Embryonic facial prominence (tissue), 1 donor: ENCODE measurements around the gene CHST12.
"Not testable (repeated sequence)": the region's sequence is repeated elsewhere in the genome, so short reads cannot be mapped to it uniquely, and the experiment has no call there.

Source experiments
- DNase-seq: peaks from one replicate; pipeline ENCODE4 v3.0.0-alpha.2; 2016; ENCODE audit errors: extremely low spot score

CHST12 gene

DNA sequence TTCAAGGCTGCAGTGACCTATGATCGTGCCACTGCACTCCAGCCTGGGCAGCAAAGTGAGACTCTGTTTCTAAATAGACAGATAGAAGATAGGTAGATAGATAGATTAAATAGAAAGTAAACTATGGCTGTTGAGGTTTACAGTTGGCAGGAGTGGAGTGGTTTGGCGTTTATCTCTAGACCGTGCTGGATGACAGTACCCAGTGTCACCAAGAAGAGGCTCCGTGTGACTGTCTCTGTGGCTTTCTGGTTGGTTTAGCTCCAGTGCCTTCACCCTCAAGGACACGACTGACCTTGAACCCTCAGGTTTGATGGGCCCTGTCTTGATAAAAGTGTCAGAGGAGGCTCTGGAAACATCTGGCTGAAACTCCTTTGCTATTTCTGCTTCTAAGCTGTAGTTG, 31.7 kb downstream of the CHST12 start:
- no peak for DNase-seq

DNA sequence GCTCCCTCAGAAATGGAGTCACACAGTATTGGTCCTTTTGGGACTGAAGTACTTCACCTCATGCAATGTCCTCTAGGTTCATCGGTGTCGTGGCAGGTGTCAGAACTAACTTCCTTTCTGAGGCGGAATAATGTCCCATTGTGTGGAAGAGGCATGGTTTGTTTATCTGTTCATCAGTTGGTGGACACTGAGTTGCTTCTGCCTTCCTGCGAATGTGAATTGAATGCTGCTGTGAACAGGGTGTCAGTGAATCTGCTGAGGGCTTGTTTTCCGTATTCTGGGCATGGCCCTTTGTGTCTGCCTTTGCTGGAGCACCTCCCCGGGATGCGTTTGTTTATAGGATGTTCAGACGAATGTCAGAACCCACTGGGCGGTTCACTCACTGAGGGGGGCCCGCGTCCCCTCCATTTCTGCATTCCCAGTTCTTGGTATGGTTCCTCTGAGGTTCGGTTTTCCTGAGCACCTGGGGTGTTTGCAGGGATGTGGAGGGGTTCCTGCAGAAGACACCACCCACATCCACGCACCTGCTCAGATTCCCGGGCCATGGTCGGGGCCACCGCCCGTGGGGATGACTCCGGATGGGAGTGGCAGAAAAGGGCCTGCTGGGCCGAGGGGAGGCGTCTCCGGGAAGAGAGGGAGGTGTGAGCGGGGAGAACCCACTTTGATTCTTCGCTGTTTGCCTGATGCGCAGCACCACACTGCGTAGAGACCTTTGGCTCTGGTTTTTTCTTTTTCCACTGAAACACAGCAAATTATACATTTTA, 33.1 kb downstream of the CHST12 start:
- DNase-seq = no peak

DNA sequence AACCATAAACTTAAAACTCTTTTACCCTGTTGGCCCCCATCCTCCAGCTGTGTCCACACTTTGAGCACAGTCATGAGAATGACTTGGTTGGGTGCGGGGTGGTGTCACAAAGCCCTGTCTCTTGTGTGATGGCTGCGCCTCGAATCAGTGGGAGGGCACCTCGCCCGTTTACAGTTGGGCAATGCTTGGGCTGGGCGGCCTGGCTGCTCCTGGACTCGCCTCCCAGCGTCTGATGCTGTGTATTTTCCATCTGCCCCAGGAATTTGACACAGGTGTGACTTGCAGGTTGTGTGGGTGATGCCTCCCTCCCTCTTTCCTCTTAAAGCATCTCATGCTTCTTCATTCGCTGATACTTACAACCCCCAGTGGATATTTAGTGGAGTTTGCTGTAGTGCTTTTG, 33.7 kb downstream of the CHST12 start:
- no peak for DNase-seq

DNA sequence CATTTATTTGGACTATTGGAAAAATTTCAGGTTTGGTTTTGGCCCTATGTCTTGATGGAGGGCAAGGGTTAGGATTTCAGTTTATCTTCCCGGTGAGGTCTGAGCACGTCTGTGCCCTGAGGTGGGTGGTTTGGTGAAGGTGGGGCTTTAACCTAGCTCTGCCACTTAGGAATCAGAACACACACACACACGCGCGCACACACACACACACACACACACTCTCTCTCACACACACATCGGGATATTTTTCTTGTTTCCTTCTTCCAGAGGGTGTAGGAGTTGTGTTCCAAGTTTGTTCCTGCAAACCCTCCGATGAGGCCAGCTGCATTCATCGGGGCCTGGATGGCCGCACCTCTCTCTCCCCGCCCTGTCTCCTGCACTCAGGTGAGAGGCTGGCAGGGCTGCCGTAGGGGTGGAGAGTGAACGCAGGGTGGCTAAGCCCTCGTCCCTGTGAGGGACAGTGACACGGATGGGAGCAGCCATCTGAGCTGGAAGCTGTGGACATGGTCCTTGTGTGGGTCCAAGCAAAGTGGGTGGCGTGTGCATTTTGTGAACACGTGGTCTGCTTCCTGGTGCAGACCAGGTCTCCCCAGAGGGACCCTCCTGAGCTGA, 34.2 kb downstream of the CHST12 start:
- DNase-seq = no peak

DNA sequence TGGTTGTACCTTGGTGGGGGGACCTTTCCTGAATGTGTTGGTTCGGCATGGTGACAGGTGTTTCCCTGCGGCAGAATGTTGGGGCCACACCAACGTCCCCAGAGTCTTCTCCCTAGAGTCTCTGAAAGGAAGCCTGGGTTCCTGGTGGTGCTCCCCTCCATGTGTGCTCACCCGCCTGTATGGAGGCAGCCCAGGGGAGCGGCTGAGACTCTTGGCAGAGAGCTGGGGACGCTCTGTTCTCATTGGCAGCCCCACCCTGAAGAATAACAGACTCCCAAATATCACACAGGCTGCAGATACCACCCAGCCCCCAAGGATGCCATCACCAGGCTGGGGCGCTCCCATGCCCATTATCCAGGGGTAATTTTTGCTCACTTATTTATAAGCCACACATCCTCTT, 34.8 kb downstream of the CHST12 start:
- no peak for DNase-seq

DNA sequence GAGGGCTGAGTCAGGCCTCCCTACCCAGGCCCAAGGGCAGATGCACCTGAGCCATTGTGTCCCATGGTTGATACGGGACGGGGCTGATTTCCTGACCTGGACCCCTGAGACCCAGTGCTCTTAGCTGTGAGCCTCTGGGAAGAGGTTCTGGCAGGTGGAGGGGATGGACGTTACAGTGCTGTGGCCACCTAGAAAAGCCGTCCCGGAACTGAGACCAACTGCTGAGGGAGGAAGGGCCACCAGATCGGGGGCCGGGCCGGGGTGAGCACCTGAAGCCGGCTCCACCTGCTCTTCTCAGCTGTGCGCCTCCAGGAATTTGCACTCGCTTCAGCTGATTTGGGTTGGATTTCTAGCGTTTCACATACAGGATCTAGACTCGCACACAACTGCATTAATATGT, 35.4 kb downstream of the CHST12 start:
- DNase-seq = no peak

DNA sequence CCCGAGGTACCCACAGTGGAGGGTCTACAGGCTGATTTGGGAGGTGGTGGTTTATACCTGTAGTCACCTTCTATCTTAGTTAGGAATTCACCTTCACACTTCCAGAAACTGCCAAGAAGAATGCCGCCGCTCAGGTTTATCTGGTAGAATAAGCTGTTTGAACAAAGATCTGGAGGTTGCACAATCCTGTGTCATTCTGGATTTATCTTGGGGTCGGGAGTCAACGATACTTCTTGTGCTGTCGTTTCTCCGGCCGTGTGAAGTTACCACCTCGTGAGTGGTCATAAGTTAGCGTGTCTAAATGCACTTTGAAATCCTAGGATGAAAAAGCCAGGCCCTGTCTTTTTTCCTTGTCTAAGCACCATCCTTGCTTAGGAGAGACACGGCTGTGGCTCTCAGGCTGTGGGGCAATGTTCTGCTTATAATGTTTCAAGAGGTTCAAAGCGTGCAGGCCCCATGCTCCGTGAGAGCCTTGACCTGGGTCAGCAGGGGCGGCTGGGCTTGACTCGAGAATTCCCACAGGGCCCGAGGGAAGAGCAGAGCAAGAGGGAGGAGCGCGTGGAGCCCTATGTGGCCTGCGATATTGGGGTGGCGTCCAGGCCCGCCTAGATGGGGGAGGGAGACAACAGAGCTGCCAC, 37.3 kb downstream of the CHST12 start:
- DNase-seq = peak; percentile 46

DNA sequence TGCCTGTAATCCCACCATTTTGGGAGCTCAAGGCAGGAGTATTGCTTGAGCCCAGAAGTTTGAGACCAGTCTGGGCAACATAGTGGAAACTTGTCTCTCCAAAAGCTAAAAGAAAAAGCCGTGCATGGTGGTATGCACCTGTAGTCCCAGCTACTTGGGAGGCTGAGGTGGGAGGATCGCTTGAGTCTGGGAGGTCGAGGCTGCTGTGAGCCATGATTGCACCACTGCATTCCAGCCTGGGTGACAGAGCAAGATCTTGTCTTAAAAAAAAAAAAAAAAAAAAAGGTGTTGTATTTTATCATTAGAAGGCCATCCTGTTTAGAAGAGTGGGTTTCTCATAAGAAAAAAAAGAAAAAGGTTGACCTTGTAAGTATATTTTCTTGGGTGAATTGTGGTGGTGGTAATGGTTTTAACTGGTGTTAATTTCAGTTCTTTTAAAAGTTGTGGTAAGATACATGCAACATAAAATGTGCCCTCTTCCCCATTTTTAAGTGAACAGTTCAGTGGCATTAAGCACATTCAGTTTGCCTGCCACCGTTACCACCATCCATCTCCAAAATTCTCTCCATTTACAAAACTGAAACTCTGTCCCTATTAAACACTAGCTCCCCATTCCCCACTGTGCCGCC, 38.1 kb downstream of the CHST12 start:
- DNase-seq = no peak

DNA sequence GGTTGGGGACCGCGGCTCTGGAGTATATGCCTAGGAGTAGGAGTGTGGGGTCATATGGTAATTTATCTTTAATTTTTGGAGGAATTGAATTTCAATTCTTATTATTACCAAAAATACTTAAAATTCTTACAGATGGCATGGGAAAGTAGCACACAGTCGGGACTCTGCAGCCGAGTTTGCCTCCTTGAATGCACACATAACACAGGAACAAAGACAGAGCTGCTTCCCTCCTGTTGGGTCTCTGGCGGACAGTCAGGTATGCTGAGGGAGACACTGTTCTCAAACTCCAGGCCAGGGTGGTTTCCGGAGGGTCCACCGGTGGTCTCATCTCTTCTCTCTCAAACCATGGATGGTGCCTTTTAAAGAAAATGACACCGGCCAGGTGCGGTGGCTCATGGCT, 40.1 kb downstream of the CHST12 start:
- no peak for DNase-seq

DNA sequence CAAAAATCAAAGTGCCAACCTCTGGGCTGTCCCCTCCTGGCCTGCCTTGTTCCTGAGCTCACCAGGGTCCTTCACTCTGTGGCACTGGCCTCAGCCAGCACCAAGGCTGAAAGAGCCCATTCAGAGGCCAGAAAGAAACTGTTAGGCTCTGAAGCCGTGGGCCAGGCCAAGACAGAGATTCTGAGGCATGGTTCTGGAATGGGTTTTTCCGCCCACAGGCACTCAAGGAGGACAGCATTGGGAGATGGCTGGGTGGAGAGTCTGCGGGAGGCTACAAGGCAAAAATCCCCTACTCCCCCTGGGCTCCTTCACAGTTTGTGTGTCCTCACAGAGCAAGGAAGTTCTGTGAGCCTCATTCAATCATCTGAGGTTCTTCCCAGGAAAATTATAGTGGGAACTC, 41.1 kb downstream of the CHST12 start:
- no peak for DNase-seq

DNA sequence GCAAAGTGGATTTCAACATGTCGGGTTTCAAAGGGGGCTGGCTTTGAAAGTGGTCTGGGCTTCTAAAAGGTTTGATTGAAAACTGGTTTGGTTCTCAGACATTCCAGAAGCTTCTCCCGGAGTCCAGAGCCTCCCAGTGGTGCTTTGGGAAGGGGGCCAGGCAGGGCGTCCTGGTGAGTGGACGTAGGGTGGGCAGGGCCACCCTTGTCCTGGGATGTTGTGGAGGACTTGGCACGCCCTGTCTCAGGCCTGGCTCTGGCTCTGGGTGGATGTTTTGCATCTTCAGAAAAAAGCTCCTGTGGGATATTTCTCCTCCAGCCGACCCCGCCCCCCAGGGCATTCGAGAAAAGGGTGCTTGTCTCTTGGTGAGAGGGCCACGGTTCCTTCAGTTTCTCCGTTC, 41.6 kb downstream of the CHST12 start:
- no peak for DNase-seq

DNA sequence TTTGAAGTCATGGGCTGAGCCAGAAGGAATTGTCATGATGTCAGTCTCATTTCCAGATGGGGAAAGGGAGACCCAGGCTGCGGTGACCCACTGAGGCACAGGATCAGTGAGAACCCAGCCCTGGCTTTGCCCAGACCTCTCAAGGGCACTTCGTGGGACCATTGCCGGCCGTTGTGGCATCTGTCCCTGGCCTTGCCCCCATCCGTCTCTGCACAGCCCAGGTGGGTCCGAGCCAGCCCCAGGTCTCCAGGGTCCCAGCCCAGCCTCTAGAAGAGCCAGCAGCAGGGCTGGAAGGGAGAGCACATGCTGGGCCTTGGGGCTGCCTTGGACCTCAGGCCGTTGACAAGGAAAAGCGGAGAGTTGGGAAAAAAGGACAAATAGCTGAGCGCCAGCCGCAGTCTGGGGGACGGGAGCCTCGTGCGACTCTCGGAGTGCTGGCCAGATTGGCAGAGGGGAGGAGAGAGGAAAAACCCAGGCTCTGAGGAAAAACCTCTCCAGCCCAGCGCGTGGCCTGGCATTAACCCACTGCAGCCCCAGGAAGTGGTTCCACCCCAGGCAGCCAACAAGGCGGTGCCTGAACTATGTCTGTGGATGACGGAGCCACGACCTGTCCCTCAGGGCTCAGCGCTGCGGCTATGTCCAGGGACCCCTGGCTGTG, 42.6 kb downstream of the CHST12 start:
- no peak for DNase-seq

DNA sequence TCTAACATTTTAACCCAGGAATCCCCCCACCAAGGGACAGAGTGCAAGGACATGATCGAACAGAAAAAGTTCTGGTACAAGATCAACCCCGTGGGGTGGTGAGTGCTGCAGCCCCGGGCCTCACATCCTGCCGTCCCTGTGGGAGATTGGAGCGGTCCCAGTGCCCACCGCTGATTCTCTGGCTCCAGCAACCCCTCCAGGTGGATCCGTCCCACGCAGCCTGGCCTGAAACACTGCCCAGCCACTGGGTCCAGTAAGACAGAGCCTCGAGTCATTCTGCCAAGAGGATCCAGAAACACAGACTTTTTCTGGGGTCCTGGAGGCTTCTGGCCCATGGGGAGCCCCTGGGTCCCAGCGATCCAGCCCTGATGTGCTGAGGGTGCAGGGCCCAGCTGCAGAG, 43.3 kb downstream of the CHST12 start:
- DNase-seq = no peak

DNA sequence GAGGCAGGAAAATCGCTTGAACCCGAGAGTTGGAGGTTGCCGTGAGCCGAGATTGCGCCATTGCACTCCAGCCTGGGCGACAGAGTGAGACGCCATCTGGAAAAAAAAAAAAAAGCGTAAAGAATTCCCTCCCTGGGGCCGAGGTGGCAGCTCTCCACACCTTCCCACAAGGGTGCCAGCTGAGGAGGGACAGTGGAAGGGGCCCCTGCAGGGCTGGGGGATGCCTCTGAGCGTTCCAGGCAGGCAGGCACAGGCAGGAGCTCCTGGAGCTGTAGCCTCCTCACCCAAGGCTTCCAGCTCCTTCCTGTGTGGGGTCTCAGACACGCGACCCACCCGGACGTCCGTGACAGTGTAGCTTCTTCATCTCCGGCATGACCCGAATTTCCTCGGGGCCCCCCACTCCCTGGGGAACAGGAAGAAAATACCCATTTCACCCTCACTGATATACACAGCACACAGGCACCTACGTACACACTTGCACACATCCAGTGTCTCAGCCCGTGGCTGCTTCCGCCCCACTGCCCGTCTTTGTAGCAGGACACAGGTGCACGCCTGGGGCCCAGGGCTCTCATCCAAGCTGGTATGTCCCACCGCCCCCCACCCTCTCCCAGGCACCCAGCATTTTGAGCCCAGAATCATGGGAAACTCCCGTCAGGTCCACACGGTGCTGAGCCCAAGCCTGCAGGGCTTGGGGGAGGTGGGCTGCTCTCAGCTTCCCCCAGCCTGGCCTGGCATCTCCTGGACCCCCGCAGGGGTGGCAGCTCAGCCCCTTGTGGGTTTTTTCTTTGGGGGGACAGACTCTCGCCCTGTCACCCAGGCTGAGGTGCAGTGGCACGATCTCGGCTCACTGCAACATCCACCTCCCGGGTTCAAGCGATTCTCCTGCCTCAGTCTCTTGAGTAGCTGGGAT, 47.0 kb downstream of the CHST12 start:
- no peak for DNase-seq

DNA sequence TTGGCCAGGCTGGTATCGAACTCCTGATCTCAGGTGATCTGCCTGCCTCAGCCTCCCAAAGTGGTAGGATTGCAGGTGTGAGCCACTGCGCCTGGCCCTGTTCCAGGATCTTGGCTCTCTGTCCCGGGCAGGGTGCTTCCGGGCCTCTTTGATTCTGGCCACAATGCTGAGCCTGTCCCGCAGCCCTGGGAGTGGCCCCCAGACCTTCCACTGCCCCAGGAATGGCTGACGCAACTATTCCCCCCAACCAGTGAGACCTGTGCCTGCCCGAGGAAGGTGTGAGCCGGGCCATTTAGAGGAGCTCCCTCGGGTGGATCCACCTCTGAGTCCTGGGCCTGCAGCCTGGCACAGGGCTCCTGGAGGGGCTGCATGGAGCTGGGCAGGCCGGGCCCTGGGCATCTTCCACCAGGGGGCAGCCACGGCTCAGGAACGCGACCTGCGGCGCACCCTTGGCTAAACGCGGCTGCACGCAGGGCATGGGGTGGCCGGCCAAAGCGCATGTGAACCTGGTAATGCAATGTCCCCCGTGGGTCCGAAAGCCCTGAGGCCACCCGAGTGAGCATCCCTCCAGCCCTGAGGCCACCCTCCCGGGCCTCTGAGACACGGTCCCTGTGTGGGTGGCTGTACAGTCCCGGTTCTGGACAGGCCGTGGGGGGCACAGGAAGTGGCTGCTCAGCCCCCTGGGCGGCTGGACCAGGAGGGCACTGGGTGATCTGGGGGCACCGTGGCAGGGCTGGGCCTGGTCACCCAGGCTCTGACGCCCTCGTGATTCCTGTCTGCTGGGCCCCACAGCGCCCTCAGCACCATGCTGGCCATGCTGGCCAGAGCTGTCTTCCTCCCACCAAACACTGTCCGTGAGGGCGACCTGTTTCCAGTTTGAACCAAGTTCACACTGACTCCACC, 48.0 kb downstream of the CHST12 start:
- DNase-seq = no peak

DNA sequence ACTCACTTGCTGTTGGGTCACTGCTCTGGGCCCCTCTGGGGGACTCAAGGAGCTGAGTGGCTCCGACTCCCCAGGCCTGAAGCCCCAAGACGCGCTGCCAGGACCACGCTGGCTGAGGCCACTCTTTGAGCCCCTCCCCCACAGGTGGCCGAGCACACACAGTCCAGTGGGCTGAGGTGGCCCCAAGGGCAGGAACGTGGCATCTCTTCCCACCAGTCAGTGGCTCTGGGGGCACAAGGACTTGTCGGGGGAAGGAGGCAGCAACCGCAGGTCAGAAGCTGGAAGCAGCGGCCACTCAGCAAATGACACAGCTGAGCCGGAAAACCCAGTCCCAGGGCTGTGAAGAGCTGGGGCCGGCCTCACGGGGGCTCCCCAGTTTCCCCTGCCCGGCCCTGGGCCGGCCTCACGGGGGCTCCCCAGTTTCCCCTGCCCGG, 48.7 kb downstream of the CHST12 start:
- DNase-seq = no peak

DNA sequence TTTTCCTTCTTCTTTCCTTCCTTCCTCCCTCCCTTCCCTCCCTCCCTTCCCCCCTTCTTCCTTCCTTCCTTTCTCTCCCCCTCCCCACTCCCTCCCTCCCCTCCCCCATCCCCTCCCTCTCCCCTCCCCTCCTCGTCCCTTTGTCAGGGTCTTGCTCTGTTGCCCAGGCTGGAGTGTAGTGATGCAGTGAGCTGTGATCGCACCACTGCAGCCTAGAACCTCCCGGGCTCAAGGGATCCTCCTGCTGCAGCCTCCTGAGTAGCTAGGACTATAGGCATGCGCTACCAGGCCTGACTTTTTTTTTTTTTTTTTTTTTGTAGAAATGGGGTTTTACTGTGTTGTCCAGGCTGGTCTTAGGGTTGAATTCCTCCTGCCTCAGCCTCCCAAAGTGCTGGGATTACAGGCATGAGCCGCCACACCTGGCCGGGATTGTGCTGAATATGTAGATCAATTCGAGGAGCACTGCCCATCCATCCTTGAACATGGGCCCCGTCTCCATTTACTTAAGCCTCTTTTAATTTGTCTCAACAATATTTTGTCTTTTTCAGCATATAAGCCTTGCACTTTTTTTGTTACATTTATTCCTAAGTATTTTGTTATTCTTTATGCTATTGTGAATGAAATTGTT, 49.3 kb downstream of the CHST12 start:
- no peak for DNase-seq

DNA sequence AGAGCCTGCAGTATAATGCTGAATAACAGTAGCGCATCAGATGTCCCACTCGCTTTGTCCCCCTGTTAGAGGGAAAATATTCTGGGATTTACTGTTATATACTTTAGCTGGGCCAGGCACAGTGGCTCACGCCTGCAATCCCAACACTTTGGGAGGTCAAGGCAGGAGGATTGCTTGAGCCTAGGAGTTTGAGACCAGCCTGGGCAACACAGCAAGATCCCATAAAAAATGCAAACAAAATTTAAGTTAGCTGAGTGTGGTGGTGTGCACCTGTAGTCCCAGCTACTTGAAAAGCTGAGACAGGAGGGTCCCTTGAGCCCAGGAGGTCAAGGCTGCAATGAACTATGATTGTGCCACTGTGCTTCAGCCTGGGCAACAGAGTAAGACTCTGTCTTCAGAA, 50.4 kb downstream of the CHST12 start:
- not testable (repeated sequence) for DNase-seq

DNA sequence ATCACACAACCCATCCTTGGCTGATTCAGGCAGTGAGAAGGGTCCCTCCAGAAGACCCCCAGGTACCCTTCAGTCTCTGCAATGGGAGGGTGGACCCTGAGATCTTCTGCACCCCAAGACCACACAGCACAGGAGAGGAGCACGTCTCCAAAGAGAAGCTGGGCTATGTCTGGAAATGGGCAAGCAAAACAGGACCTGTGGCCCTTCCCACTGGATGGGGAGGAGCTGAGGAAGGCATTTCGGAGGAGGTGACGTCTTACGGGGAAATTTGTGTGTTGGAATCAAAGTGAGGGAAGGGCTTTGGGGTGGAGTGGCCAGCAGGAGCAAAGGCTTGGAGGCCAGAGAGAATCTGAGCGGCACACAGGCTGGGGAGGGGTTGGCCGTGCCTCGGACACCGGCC, 56.3 kb downstream of the CHST12 start:
- DNase-seq = no peak

DNA sequence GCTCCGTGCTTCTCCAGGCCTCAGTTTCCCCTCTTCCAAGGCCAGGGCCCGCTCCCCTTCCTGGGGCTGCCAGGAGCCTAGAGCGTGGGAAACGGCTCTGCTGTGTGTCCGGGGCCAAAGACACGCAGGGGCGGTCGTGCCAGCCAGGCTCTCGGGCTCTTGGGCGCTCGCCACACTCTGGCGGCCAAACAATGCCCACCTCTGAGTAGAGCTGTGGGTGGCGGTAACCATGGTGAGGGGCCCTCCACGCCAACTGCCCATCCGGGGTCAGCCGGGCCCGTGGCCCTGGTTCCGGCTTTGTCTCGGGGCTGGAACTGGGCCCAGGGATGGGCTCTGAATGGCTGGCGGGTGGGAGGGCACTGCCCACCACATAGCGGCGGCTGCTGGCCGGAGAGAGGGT, 56.8 kb downstream of the CHST12 start:
- DNase-seq = no peak
